Nephron progenitor cell (in vitro differentiated cells): ENCODE data around the gene CDKN2B-AS1.
A peak's percentile ranks its signal among the peaks of the same experiment; 100 is the strongest.

Experiments
- DNase-seq: peaks from one replicate; pipeline ENCODE4 v3.0.0; 2021
- H3K27ac Mint-ChIP-seq: 2 replicates; pipeline ENCODE4 v1.8.0; 2021; ENCODE audit warnings: mild to moderate bottlenecking, moderate library complexity, mixed read lengths
- H3K27me3 Mint-ChIP-seq: 2 replicates; pipeline ENCODE4 v1.8.0; 2021; ENCODE audit warnings: mild to moderate bottlenecking, low read depth, mixed read lengths; ENCODE audit not compliant: poor library complexity
- H3K36me3 Mint-ChIP-seq: 2 replicates; pipeline ENCODE4 v1.8.0; 2021; ENCODE audit warnings: low read depth, mixed read lengths
- H3K4me1 Mint-ChIP-seq: 2 replicates; pipeline ENCODE4 v1.8.0; 2021; ENCODE audit warnings: mixed read lengths
- H3K4me3 Mint-ChIP-seq: 2 replicates; pipeline ENCODE4 v1.8.0; 2021; ENCODE audit warnings: mild to moderate bottlenecking, moderate library complexity, mixed read lengths
- H3K9me3 Mint-ChIP-seq: 2 replicates; pipeline ENCODE4 v1.8.0; 2021; ENCODE audit warnings: mild to moderate bottlenecking, moderate library complexity, mixed read lengths
- CTCF ChIP-seq: fragments of 200-600 bp; sonication (generic); IDR thresholded peaks from 2 replicates; pipeline ENCODE4 v1.5.0; 2021; ENCODE audit warnings: antibody characterized with exemption

The CDKN2B-AS1 gene

GRCh38 chr9:22031655-22032411 lies 37.2 kb downstream of the CDKN2B-AS1 start:
- DNase-seq: no peak
- Mint-ChIP-seq H3K4me3 (no peak overlapping the region), H3K27ac (no peak overlapping the region), H3K9me3 (no peaks in the 10 kb centered on the region), H3K36me3 (no peaks in the 10 kb centered on the region), H3K27me3 (peaks cover 14% of the 10 kb centered on the region), H3K4me1 (no peaks in the 10 kb centered on the region)
- no peak for TF ChIP-seq CTCF

- Mint-ChIP-seq H3K36me3 (no peaks in the 10 kb centered on the region), H3K4me3 (no peak overlapping the region), H3K27ac (no peak overlapping the region), H3K27me3 (peaks cover 18% of the 10 kb centered on the region), H3K4me1 (no peaks in the 10 kb centered on the region), H3K9me3 (no peaks in the 10 kb centered on the region)
- no peak for TF ChIP-seq CTCF
- DNase-seq: no peak
Observed at GRCh38 chr9:22033012-22033630, 38.5 kb downstream of the CDKN2B-AS1 start.

GRCh38 chr9:22035591-22036011 lies 41.0 kb downstream of the CDKN2B-AS1 start:
- Mint-ChIP-seq H3K27me3 (peaks cover 18% of the 10 kb centered on the region), H3K4me1 (no peaks in the 10 kb centered on the region), H3K4me3 (no peak overlapping the region), H3K27ac (no peak overlapping the region), H3K36me3 (no peaks in the 10 kb centered on the region), H3K9me3 (no peaks in the 10 kb centered on the region)
- TF ChIP-seq CTCF: no peak
- no peak for DNase-seq

GRCh38 chr9:22036866-22037626 lies 42.5 kb downstream of the CDKN2B-AS1 start:
- no peak for TF ChIP-seq CTCF
- no peaks in the 10 kb centered on the region for H3K4me1 Mint-ChIP-seq
- no peaks in the 10 kb centered on the region for H3K9me3 Mint-ChIP-seq
- H3K27me3 Mint-ChIP-seq: peaks cover 13% of the 10 kb centered on the region
- no peak for DNase-seq
- no peak overlapping the region for H3K4me3 Mint-ChIP-seq
- no peak overlapping the region for H3K27ac Mint-ChIP-seq
- H3K36me3 Mint-ChIP-seq: no peaks in the 10 kb centered on the region

- peaks cover 9% of the 10 kb centered on the region for H3K27me3 Mint-ChIP-seq
- no peak overlapping the region for H3K4me3 Mint-ChIP-seq
- H3K9me3 Mint-ChIP-seq: no peaks in the 10 kb centered on the region
- no peaks in the 10 kb centered on the region for H3K4me1 Mint-ChIP-seq
- no peaks in the 10 kb centered on the region for H3K36me3 Mint-ChIP-seq
- peak; percentile 29 for TF ChIP-seq CTCF
- H3K27ac Mint-ChIP-seq: no peak overlapping the region
- no peak for DNase-seq
Observed at GRCh38 chr9:22037954-22038690, 43.5 kb downstream of the CDKN2B-AS1 start.
